Stimulated activated CD4-positive, alpha-beta T cell treated with anti-CD3 and anti-CD28 coated beads, Interleukin-15, amount 100 ng/mL, for 1 hour (primary cell): ENCODE measurements around the gene PARP11.

ENCODE experiments used
- DNase-seq, 2 donors: peaks; one replicate each; pipeline ENCODE4 v3.0.0-alpha.2; 2020; ENCODE audit warnings: low read depth in 1 of 2, low spot score in 1 of 2

The PARP11 gene, protein sequence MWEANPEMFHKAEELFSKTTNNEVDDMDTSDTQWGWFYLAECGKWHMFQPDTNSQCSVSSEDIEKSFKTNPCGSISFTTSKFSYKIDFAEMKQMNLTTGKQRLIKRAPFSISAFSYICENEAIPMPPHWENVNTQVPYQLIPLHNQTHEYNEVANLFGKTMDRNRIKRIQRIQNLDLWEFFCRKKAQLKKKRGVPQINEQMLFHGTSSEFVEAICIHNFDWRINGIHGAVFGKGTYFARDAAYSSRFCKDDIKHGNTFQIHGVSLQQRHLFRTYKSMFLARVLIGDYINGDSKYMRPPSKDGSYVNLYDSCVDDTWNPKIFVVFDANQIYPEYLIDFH

DNA sequence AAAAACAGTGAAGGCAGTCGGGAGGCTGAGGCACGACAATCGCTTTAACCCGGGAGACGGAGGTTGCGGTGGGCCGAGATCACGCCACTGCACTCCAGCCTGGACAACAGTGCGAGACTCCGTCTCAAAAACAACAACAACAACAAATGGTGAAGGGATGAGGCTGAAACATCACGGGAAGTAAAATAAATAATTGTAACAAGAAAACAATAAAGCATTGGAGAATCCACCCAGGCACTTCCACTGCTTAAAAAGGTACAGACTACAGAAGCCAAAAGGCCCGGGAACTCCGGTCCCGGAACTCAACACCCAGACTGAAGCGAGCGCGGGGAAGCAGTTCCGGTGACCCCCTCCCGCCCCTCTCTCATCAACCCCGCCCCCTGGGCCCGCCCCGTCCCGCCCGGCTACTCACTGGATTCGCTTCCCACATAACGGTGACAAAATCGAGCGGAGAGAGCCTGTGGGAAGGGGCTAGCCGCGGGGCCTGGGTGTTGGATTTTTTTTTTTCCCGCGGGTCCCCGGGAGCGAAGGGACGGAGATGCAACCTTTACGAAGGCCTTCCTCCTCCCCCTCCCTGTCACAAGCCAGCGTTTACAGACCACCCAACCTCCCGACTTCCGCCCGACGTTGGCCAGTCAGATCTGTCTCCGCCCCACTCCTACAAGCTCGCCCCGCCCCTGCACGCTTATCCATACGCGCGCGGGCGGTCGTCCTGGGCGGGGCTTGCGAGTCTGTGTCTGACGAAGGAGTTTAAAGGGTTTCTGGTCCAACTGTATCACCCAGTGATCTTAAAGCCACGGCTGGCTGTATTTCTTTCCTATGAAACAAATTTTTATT lies at the start of gene PARP11:
PARP11 (minus strand) TSS at position 600 of the 837 bp plus-strand sequence; CDS start at position 430, 170 bp downstream.
- peak; percentile 91 to 96 for DNase-seq

DNA sequence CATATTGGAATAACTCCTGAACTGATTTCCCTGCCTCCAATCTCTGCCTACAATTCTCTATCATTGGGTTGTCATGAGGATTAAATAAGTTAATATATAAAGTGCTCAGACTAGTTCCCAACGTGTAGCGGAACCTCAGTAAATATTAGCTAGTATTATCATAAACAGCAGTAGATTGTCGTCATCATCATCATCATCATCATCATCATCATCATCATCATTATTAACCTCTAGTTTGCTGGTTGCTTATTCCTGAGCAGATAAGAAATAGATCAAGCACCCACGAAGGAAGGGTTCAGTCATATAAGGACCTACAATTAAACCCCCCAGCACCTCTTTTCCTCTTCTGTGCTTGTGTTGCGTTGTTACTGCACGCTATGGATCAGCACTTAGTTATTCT lies 48.8 kb upstream of the PARP11 start:
- DNase-seq = no peak

DNA sequence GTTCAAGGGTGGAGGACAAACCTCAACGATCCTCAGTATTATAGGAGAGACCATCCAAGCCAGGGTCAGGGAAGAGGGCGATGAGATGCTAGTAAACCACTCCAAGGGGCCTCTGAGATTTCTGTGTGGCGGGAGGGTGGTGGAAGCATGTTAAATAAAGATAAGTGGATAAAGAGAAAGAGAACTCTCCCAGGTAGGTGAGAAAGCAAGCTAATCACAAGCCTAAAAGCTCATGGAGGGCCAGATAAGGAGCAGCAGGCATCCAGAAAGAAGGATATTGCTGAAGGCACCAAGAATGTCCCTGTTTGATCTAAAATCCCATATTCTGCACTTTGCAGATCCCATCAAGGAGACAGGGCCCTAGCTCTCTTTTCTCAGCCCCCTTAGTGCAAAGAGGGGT lies 48.3 kb upstream of the PARP11 start:
- DNase-seq = no peak

DNA sequence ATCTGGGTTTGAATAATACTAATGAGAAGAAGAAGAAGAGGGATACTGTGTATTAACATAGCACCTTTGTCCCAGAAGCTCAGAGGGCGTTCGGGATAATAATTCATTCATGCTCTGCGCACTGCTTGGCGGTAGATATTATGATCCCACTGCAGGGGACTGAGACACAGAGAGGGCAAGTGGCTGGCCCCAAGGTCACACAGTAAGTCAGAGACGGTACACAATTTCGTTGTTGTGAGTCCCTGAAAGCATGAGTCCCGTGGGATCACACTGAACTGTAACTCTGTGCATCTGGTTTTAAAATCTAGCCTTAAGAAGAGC lies 47.9 kb upstream of the PARP11 start:
- DNase-seq = no peak

DNA sequence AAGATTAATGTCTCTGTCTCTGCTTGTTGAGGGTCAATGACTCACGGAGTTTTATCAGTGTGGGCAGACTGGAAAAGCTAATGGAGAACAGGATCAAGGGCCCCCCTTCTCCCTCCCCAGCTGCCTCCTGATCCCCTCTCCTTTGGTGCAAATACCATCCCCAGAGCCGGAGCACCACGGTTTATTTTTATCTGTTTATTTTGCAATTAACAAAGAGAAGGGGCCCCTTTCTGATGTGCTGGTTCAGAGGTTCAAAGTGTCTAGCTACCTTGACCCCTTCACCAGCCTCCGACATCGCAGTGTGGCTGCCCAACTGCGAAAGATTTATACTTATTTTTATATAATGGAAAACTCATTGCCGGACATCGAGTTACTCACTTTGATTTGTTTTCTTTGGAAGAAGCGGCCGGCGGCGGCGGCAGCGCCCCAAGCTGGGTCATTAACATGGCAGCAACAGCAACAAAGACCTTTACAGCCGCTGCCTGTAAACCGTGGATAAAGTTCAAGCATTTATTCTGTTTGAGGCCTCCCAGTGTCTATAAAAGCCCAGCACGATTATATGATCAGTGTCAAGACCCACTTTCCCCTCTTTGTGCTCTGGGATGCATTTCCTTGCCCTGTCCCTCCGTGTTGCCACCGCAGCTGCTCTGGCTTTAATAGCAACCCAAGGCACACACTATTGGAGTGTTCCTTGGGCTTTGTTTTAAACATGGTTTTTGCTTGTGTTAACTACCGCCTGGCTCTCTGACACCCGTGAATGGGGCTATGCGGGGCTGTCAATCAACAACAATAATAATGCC lies 47.4 kb upstream of the PARP11 start:
- no peak for DNase-seq

DNA sequence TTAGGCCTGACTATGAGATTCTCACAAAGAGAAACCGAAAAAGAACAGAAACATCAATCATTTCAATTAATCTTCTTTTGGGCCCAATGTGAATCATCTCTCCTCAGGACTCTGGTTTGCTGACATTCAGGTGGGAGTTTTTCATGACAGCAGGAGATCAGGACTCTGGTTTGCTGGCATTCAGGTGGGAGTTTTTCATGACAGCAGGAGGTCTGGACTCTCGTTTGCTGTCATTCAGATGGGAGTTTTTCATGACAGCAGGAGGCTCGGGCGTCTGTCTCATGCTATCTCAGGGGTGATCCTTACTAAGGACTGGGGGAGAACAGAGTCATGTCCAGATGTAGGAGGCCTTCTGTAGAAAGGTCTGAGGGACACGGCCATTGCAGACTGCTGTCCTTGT lies 40.1 kb upstream of the PARP11 start:
- DNase-seq = no peak

DNA sequence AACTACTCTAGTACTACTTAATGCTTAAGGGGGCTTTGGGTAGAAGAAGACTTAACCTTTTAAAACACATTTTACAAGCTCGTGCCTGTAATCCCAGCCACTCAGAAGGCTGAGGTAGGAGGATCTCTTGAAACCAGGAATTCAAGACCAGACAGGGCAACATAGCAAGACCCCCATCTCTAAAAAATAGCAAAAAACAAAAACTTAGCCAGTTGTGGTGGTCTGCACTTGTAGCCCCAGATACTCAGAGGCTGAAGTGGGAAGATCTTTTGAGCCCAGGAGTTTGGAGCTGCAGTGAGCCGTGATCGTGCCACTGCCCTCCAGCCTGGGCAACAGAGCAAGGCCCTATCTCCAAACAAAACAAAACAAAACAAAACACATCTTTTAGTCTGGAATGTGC lies 39.7 kb upstream of the PARP11 start:
- DNase-seq = no peak

DNA sequence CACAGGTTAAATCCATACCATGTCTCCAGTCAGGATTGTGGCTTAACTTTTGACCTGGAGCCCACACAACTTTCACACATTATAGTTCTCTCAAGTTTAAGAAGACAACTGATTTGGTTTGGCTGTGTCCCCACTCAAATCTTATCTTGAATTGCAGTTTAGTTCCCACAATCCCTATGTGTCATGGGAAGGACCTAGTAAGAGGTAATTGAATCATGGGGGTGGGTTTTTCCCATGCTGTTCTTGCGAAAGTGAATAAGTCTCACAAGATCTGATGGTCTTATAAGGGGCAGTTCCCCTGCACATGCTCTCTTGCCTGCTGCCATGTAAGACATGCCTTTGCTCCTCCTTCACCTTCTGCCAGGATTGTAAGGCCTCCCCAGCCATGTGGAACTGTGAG lies 38.2 kb upstream of the PARP11 start:
- no peak for DNase-seq

DNA sequence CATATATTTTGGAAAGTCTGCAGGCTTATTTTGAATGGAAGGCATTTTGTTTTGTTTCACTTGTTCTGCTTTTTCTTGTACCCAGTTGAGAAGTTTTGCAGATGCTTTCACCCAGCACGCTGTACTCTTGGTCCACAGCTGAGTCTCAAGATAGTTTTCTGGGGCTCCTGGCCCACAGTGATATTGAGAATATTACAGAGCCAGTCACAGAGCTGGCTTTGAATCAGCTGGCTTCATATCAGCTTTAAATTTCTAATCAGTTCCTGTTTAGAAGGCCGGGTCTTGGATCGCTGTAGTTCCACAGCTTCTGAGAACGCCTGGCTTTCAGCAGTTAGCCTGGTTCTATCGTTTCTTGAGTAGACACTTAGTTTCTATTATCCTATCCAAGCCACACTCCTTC lies 32.5 kb upstream of the PARP11 start:
- DNase-seq = no peak

DNA sequence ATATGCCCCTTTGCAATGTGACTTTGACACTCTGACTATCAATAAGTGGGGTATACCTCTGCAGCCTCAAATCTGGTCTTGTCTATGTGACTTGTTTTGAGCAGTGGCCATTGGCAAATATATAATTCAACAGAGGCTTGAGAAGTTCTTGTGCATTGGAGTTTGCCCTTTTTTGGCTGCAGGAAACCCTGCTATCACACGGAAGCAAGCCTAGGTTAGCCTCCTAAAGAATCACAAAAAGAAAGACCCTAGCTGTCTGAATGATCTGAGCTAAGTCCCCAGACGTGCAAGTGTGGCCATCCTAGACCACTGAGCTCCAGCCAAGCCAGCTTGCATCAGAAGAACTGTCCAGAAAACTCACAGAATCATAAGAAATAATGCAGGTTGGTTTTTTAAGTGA lies 31.8 kb upstream of the PARP11 start:
- DNase-seq = no peak

DNA sequence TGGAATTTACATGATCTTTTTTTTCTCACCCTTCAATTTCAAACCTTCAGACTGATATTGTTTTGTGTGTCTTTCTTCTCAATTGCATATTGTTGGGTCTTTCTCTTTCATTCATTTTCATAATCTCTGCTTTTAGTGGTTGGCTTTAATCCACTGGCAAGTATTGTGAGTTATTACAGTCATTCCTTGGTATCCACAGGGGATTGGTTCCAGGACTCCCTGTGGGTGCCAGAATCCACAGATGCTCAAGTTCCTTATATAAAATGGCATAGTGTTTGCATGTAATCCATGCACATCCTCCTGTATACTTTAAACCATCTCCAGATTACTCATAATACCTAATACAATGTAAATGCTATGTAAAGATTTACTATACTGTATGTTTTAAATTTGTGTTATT lies 29.7 kb upstream of the PARP11 start:
- no peak for DNase-seq

DNA sequence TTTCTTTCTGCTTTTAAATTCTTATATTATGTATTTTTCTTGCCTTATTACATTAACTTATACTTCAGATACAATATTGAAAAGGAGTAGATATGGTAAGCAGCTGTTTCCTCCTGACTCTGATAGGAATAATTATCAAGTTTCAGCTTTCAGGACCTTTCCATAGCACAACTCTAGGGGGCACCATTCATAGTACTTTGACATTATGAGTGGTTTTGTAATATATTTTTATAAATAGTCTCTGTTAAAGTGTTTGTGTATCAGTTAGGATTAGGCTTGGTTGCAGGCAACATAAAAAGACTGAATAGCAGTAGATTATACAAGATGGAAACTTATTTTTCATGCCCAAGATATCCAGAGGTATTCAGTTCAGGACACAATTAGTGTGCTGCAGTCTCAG lies 27.9 kb upstream of the PARP11 start:
- no peak for DNase-seq

DNA sequence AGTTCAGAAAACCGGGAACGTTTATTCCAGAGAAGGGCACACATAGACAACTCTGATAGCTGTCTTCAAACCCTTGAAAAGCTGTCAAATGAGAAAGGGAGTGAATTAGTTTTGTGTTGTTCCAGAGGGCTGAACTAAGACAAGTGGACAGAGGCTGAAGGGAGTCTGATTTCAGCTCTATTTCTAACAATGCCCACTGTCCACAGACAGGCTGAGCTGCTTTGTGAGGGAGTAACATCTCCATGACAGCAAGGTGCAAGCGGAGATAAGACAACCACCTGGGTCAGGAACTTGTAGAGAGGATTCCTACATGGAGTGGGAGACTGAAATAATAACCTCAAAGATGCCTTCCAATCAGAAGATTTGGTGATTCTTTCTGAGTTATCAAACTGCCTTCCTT lies 25.6 kb upstream of the PARP11 start:
- DNase-seq = no peak

DNA sequence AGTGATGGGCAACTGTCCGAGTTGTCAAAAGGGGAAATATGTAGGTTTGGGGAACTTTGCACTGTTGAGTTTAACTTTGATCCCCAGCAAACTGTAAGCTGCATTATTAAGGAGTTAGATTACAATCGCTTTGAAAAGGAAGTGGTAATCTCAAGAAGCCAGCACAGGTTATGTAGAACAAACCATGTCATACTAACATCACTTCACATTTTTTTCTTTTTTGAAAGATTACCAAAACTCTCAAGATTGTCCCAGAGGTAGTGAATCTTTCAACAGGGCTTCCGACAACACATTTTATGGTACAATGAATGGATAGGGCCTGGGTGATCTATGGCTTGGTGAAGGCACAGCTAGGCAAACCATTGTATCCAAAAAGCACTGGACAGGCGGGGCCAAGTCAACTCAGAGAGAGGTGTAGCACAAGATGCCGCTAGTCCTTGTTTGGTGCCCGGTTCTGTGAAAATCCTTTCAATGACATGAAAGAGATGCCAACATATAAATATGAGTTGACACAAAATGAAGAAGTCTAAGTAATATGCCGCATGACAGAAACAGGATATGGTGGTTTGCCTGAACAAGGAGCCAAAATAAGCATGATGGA lies 24.3 kb upstream of the PARP11 start:
- no peak for DNase-seq

DNA sequence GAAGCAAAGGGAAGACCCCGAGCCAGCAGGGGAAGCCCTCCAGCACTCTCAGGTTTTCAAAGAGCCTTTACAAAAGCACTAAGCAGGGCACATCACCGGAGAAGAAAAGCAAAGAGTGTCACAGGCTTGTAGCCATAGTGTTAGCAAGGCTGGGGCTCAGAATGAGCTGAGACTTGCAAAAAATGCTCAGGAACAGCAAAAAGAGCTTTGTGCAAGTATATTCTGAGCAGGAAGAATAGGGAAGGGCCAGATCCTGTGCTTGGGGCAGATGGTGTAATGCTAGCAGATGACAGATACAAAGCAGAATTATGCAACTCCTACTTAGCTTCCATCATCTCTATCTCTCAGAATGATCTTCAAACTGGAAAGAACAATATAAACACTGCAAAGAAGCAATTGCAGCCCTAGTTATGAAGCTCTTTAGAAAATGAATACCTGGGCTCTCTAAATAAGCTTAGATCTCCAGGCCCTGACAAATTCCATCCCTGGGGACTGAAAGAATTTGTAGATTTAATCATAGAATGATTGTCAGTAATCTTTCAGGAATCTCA lies 23.7 kb upstream of the PARP11 start:
- DNase-seq = no peak

DNA sequence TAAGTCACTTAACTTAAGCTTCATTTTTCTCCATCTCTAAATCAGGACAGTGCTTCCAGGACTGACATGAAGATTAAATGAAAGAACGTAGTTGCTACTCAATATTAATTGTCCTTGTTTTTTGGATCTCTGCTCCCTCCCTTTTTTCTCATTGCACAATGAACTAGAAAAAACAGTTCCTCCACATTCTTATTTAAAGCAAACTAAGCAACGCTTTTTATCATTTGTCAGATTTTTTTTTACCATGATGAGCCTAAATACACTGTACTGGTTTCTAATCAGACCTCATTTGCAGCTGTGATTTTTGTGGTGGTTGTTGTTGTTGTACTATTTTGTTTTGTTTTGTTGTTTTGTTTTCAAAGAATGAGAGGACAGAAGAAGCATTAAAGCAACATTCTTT lies 23.2 kb upstream of the PARP11 start:
- no peak for DNase-seq

DNA sequence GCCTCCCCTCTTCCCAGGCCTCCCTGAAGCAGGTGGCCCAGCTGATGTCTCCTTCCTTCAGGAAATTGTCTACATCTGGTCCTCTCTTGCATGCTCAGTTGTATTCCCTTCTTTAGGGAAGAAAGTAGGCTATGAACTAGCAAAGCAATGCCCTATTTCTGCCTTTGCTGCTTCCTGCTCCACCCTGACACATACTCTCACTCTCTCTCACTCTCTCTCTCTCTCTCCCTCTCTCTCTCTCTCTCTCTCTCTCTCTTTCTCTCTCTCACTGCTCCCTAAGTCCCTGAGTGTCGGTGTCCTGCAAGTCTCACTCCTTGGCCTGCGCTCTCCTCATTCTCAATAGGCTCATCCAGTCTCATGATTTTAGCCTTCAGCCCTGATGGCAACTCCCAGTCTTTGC lies 19.4 kb upstream of the PARP11 start:
- no peak for DNase-seq

DNA sequence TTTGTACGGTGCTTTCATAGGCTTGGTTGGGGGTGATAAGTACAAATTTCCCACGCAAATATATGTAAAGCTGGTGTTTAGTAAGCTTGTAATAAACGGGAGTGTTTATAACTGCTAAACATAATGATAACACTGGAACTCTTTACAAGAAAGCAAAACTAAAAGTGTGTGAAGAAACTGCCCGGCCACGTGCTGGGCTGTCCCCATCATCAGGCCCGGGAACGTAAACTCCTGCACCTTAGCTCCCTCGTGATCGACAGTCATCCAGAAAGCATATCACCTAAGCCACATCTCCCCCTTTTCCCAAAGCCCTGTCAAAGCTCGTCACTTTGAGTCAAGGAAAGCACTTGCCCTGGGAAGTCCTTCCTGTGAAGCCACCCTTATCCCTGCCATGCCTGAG lies 18.0 kb upstream of the PARP11 start:
- no peak for DNase-seq

DNA sequence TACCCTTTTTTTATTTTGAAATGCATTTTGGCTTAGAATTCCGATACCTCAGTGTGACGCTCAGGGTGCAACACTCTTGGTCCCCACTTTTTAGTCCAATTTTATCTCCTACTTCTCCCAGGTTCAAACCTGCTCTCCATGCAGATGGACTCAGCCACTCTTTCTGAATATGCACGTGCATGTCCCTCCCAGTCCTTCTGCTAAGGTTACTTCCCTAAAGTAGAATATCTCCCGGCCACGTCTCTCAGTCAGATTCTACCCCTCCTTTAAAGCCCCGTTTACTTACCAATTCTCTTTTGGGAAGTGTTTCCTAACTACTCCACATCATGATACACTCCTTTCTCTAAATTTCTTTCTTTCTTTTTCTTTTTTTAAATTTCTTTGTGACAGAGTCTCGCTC lies 15.5 kb upstream of the PARP11 start:
- no peak for DNase-seq

DNA sequence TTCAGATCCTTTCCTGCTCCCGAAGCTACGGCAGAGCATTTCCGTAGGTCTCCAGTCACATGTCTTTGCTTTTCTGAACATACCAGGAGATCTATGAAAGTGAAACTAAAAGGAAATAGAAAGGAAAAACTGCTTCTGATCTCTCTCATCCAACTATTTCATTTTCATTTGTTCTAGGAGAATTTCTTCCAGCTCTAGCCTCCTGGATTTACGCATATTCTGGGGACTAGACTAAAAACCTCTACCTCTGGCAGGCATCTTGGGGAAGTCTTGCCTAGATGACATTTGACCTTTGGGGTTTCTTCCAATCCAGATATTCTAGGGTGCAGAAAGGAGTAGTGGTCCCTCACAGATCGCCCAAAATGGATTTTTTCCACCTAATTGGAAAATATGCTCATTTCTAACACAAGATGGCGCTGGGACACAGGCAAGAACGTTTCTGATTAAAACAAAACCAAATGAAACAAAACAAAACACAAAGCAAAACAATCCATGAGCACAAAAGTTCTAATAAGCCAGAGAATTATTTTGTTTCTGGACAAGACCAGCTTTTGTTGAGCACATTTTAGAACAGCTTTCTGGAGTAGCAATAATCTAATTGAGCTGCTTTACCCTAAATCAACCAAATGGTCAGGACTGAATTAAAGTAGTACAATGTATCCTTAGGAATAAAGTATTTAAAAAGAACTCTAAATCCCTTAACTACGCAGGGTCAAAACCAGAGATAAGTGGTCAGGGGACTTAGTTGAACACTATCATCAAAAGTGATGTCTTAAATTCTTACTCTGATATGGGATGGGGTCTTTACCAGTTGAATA lies 12.3 kb upstream of the PARP11 start:
- no peak for DNase-seq
